GM12865 (cell line): Measurements from ENCODE around the gene MRPS27.
A peak's percentile ranks its signal among the peaks of the same experiment; 100 is the strongest.

Experiments used
- DNase-seq: peaks from one replicate; pipeline ENCODE4 v3.0.0; 2010; ENCODE audit warnings: low read depth
- H3K4me3 ChIP-seq: 2 replicates; pipeline ENCODE4 v1.5.1; 2011; ENCODE audit warnings: mild to moderate bottlenecking, low read depth, low read length, control low read depth
- CTCF ChIP-seq: IDR thresholded peaks from 2 replicates; pipeline ENCODE4 v1.5.1; 2011; ENCODE audit warnings: low read length, control low read depth, low read depth, inconsistent platforms; ENCODE audit not compliant: insufficient read depth; ENCODE audit errors: missing control alignments

The MRPS27 gene

GRCh38 chr5:72308853-72309191, 11.2 kb downstream of the MRPS27 start:
- peak overlapping the region; percentile 35 for H3K4me3 ChIP-seq

GRCh38 chr5:72307968-72308852, 11.8 kb downstream of the MRPS27 start:
- peak; percentile 83 for TF ChIP-seq CTCF
- peak overlapping the region; percentile 67 for H3K4me3 ChIP-seq
- DNase-seq = peak; percentile 99

More at GRCh38 chr5:72308853-72309191, 11.2 kb downstream of the MRPS27 start:
- no peak for TF ChIP-seq CTCF
- DNase-seq = no peak

GRCh38 chr5:72307573-72307967, 12.5 kb downstream of the MRPS27 start:
- TF ChIP-seq CTCF = no peak
- DNase-seq = no peak

GRCh38 chr5:72305194-72306142, 14.6 kb downstream of the MRPS27 start:
- TF ChIP-seq CTCF = no peak
- peak overlapping the region; percentile 50 for H3K4me3 ChIP-seq
- DNase-seq = peak; percentile 83

More at GRCh38 chr5:72307573-72307967, 12.5 kb downstream of the MRPS27 start:
- H3K4me3 ChIP-seq = peak overlapping the region; percentile 67

- no peak for TF ChIP-seq CTCF
- no peak overlapping the region; the same call in 1 of the 2 replicates for H3K4me3 ChIP-seq
- DNase-seq = no peak
Measured at GRCh38 chr5:72302171-72302570, 17.9 kb downstream of the MRPS27 start.

- peak overlapping the region; percentile 39 for H3K4me3 ChIP-seq
Measured at GRCh38 chr5:72301557-72301956, 18.5 kb downstream of the MRPS27 start.

More at GRCh38 chr5:72301557-72301956, 18.5 kb downstream of the MRPS27 start:
- peak; percentile 70 for DNase-seq
- TF ChIP-seq CTCF = no peak
